ENCODE data around the gene NRG2.

DNA sequence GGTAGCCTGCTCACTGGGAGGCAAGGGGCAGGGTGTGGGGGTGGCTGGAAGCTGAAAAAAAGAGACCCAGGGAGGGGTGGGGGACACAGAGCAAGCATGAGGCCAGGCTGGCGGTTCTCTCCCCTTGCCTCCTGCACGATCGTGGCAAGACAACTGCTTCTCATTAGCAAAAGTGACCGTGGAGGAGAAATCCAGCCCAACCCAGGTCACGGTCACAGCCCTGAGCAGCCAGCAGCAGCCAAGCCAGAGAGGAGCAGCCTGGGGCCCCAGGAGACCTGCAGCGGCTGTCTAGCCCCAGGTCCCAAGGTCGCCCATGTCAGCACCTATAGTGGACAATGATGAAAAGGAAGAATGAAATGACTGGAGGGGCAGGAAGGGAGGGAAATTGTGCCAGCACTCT lies 89.1 kb downstream of the NRG2 start:
- no peak for TF ChIP-seq POLR2A (IDR thresholded peaks at IDR 0.05; ENCODE audit: low read depth, low read length)
- no peak for TF ChIP-seq TAF1 (IDR thresholded peaks at IDR 0.05; ENCODE audit: borderline replicate concordance, low read depth, low read length)
